8988T (cell line): ENCODE measurements around the gene P2RY14.

Source experiments
- DNase-seq: peaks from one replicate; pipeline ENCODE4 v3.0.0; 2011

The P2RY14 gene

DNA sequence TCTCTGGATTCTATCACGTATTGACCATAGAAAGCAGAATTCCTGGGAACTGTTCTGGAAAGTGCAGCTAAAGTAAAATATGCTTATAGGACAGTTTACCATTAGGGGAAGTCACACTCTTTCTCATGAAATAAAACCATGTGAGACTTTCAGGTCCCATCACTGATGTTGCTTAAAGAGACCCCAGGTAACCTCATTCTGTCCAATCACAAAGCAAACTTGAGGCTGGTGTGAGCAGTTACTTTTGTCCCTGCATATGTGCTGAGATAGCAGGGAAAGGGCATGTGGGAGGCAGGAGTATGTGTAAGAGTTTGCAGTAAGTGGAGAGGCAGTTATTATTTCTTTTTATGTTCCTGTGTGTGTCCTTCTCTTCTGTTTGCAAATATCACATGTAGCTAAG is 22.2 kb upstream of the P2RY14 start:
- no peak for DNase-seq

DNA sequence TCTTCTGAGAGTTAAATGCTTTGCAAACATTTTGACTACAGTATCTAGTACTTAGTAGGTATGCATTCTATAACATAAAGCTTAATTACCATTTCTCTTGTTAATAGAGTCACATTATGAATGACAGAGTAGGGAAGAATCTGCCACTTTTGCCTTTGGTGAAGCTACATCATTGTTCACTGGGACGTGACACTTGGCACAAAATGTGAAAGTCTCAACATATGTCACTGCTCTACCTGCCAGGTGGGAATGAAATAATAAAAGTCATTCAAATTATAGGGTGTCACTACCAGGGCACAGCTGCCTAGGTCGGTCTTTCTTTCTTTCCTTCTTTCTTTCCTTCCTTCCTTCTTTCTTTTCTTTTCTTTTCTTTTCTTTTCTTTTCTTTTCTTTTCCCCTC is 20.7 kb upstream of the P2RY14 start:
- no peak for DNase-seq

DNA sequence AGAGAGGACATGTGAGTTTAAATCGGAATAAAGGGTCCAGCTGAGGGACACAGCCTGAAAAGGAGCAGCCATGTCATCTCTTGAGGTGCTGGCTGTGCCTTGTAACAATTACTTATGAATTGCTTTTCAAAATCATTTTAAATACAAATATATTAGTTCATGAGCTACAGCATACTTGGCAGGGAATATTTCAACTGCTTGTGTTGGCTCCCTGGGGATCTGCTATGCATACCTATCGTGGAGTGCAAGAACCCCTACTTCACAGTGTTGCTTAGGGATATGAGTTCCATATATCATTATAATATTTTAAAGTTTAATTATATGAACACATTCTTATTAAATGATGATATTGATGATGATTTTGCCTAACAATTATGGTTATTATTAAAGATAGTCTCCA is 19.1 kb upstream of the P2RY14 start:
- DNase-seq, result no peak

GRCh38 chr3:151296226-151296625 is 17.9 kb upstream of the P2RY14 start:
- DNase-seq, result no peak

GRCh38 chr3:151293127-151293526 is 14.8 kb upstream of the P2RY14 start:
- DNase-seq, result no peak

GRCh38 chr3:151290673-151291072 is 12.3 kb upstream of the P2RY14 start:
- no peak for DNase-seq

DNA sequence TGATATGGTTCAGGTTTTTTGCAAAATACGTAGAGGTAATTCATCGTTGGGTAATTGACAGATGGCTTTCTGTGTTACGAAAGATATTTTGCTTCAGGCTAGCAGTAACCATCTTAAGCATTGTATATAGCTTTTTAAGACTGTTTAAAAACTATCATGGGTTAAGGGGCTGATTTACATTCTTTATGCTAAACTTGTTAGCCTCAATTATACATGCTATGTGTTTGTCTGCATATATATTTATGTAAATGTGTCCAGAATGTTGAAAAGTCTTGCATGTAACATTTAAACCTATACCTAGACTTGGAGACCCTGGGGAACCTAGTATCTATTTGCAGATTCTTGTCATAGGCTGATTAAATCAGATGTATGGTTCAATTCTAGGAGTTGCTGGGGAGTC is 11.1 kb upstream of the P2RY14 start:
- no peak for DNase-seq

DNA sequence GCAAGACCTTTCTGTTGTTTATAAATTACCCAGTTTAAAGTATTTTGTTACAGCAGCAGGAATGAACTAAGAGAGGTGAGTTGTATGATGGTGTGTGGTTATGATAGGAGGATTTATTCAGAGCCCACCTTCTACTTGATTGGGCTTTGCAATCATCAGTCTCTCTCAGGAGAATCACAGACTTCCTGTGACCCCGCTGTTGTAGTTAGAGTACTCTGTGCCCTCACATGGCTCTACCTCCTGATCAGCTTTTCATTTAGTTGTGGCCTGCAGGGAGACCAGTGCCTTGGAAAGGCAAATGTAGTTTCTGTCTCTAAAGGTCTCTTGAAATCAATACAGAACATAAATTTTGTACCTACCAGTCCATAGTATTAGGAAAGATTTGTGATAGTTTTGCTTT is 7.6 kb upstream of the P2RY14 start:
- DNase-seq, result no peak

DNA sequence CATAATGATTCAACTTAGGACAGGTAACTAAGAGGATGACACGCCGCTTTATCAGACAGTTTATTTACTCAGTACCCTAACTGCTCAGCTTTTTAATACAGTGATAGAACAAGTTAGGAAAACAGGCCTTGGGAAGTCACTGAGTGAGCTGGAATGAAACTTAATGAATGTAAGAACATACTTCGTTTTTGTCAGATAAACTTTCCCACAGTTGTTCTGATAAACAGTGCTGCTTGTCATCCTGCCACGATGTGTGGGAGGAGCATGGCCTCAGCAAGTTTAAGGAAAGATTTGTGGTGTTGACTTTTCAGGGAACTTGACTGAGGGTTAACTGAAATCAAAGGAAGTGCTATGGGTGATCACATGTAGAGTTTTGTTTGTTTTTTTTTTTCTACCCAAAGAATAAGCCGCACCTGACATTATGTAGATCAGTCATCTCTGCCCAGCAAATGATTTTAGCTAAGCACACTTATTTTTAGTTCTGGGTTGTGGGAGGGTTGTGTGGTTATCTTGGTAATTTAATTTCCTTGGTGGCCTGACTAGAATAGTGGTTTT is 5.6 kb upstream of the P2RY14 start:
- no peak for DNase-seq

- DNase-seq, result no peak
These were observed 5.0 kb upstream of the P2RY14 start for GRCh38 chr3:151283387-151283786.

DNA sequence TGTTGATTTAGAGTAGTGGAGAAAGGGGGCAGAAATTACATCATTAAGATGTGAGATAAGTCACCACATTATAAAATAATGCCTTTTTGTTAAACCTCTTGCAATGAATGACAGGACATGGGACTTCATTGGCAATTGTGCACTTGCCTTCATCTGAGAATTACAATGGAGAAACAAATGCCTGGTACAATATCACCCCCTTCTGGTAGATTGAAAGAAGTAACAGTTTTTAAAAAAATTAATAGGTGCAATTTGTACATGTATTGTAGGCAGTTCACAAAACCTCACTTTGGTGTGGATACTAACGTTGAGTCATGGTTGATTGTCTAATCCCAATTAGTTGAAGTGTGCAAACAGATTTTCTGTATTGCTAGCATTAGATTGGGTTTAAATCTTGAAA is 4.6 kb upstream of the P2RY14 start:
- no peak for DNase-seq

DNA sequence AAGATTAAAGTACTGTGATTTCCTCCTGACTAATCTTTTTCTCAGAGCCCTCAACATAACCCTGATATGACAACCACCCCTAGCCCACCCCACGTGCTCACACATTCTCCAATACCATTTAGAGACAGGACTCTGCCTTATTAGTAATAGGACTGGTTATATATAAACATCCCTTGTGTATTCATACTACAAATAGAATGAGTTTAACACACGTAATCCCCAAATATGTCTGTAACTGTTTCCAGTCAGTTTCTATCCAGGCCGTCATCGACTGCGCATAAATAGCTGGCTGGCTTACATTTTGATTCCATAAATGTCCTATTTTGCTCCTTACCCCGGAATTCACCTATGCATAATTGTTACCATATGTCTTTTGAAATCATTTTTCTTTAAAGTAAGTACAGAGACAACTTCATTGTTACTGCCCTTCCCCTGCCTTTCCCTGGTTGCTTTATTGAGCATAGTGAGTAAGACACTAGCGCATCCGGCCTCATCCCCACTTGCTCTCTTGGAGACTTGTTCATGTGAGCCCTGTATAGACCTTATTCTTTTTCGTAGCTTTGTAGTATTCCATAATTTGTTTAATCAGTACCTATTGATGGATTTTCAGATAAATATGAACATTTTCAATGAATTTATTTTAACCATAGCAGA is 3.5 kb upstream of the P2RY14 start:
- no peak for DNase-seq

GRCh38 chr3:151276687-151277042 is 1.7 kb downstream of the P2RY14 start:
- no peak for DNase-seq

DNA sequence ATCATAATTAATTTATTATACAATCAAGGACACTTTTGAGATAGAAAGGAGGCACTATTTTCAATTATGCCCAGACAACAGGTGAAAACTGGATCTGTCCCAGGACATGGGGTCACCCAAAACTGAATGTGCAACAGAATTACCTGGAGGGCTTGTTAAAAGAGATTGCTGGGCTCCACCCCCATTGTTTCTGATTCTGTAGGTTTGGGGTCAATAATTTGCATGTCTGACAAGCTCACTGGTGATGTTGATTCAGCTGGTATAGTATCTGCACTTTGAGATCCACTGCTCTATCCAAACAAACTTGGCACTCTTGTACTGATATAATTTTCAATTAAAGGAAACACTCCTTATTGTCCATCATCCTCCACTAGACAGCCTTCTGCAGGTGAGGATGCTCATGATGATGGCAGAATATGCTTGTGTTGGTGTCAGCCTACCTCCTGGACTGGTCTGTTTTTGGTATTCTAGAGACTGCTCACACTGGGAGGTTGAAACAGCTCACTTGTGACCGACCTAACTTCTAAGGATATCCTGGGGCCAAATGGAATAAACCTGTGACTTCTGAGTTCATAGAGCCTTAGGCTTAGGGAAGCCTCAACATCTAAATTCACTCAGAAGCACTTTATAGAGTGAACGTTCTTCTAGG is 2.2 kb downstream of the P2RY14 start:
- no peak for DNase-seq

GRCh38 chr3:151275091-151275490 is 3.3 kb downstream of the P2RY14 start:
- DNase-seq, result no peak

- no peak for DNase-seq
These were observed 8.7 kb downstream of the P2RY14 start for GRCh38 chr3:151269631-151270030.

- DNase-seq, result no peak
These were observed 9.8 kb downstream of the P2RY14 start for GRCh38 chr3:151268267-151269235.

GRCh38 chr3:151267066-151267465 is 11.3 kb downstream of the P2RY14 start:
- DNase-seq, result no peak

GRCh38 chr3:151265866-151266265 is 12.5 kb downstream of the P2RY14 start:
- no peak for DNase-seq

GRCh38 chr3:151265166-151265565 is 13.2 kb downstream of the P2RY14 start:
- DNase-seq, result no peak

GRCh38 chr3:151264605-151265004 is 13.7 kb downstream of the P2RY14 start:
- DNase-seq, result no peak

- DNase-seq, result no peak
These were observed 15.3 kb downstream of the P2RY14 start for GRCh38 chr3:151262871-151263525.

GRCh38 chr3:151259664-151260063 is 18.7 kb downstream of the P2RY14 start:
- DNase-seq, result no peak
